Astrocyte (in vitro differentiated cells and primary cell): ENCODE data around the gene FUT2.

ENCODE experiments used
- CTCF ChIP-seq: IDR thresholded peaks from 2 replicates; pipeline ENCODE4 v1.5.1; 2011; ENCODE audit warnings: low read depth, mild to moderate bottlenecking, inconsistent platforms, low read length, moderate library complexity; ENCODE audit not compliant: insufficient read depth
- EZH2 ChIP-seq: IDR thresholded peaks from 2 replicates; pipeline ENCODE4 v1.6.1; 2012; ENCODE audit warnings: mild to moderate bottlenecking, low read length, inconsistent platforms; ENCODE audit not compliant: insufficient read depth

- TF ChIP-seq CTCF (no peak), EZH2 (no peak)
Measured at GRCh38 chr19:48720613-48721296, 25.0 kb downstream of the FUT2 start.
